ENCODE measurements around the gene FUT4.

DNA sequence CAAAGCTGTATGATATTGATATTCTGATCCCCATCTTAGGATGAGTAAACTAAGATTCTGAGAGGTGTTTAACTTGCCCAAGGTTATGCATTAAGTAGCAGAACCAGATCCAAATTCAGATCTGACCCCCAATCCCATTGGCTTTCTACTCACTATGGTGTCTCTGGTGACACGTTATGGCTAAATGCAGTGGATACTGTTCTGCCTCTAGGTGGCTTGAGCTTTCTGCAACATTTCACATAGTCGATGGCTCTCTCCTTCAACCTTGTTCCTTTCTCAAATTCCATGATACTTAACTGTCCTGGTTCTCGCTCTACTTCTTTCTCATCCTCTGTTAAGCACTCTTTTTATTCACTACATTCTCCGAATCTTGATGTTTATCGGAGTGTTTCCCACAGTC lies 22.0 kb upstream of the FUT4 start:
- no peak for TF ChIP-seq POLR2A (IDR thresholded peaks at IDR 0.05)
- TF ChIP-seq, protein P1, sequence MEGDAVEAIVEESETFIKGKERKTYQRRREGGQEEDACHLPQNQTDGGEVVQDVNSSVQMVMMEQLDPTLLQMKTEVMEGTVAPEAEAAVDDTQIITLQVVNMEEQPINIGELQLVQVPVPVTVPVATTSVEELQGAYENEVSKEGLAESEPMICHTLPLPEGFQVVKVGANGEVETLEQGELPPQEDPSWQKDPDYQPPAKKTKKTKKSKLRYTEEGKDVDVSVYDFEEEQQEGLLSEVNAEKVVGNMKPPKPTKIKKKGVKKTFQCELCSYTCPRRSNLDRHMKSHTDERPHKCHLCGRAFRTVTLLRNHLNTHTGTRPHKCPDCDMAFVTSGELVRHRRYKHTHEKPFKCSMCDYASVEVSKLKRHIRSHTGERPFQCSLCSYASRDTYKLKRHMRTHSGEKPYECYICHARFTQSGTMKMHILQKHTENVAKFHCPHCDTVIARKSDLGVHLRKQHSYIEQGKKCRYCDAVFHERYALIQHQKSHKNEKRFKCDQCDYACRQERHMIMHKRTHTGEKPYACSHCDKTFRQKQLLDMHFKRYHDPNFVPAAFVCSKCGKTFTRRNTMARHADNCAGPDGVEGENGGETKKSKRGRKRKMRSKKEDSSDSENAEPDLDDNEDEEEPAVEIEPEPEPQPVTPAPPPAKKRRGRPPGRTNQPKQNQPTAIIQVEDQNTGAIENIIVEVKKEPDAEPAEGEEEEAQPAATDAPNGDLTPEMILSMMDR (IDR thresholded peaks at IDR 0.05) = no peak
